HPDE6-E6E7 (cell line): ENCODE measurements around the gene PLEKHM2.

ENCODE experiments used
- DNase-seq: peaks from one replicate; pipeline ENCODE4 v3.0.0; 2011; ENCODE audit warnings: missing footprints; ENCODE audit errors: extremely low spot score

Gene PLEKHM2

GRCh38 chr1:15724949-15725880 lies 41.1 kb downstream of the PLEKHM2 start:
- no peak for DNase-seq

GRCh38 chr1:15726508-15726907 lies 42.4 kb downstream of the PLEKHM2 start:
- no peak for DNase-seq

- DNase-seq = no peak
Measured at GRCh38 chr1:15727021-15727420, 42.9 kb downstream of the PLEKHM2 start.

- DNase-seq = no peak
Measured at GRCh38 chr1:15727424-15727823, 43.3 kb downstream of the PLEKHM2 start.

GRCh38 chr1:15727866-15728534 lies 43.9 kb downstream of the PLEKHM2 start:
- no peak for DNase-seq

GRCh38 chr1:15728937-15729657 lies 45.0 kb downstream of the PLEKHM2 start:
- no peak for DNase-seq

GRCh38 chr1:15730423-15730822 lies 46.3 kb downstream of the PLEKHM2 start:
- DNase-seq = no peak

GRCh38 chr1:15730936-15731335 lies 46.8 kb downstream of the PLEKHM2 start:
- no peak for DNase-seq

GRCh38 chr1:15731735-15732685 lies 47.9 kb downstream of the PLEKHM2 start:
- no peak for DNase-seq

GRCh38 chr1:15732686-15733081 lies 48.6 kb downstream of the PLEKHM2 start:
- DNase-seq = no peak

- DNase-seq = no peak
Measured at GRCh38 chr1:15733218-15733725, 49.2 kb downstream of the PLEKHM2 start.

GRCh38 chr1:15733726-15734226 lies 49.7 kb downstream of the PLEKHM2 start:
- no peak for DNase-seq

GRCh38 chr1:15734296-15734695 lies 50.2 kb downstream of the PLEKHM2 start:
- DNase-seq = no peak

GRCh38 chr1:15734901-15735300 lies 50.8 kb downstream of the PLEKHM2 start:
- DNase-seq = no peak

- DNase-seq = no peak
Measured at GRCh38 chr1:15735304-15736037, 51.4 kb downstream of the PLEKHM2 start.

- DNase-seq = no peak
Measured at GRCh38 chr1:15736038-15736891, 52.1 kb downstream of the PLEKHM2 start, which contains the start of gene SLC25A34. TSS of gene SLC25A34 (plus strand) at chr1:15736258. CDS start at chr1:15736486, 228 bp downstream.

GRCh38 chr1:15736892-15737261 lies 52.8 kb downstream of the PLEKHM2 start:
- DNase-seq = no peak

GRCh38 chr1:15737324-15738319 lies 53.5 kb downstream of the PLEKHM2 start:
- DNase-seq = no peak
